Stimulated activated CD8-positive, alpha-beta memory T cell treated with anti-CD3 and anti-CD28 coated beads, Interleukin-15, amount 100 ng/mL, for 4 hours (primary cell): ENCODE results near the gene AGMO.

Experiments used
- DNase-seq, 2 donors: peaks; one replicate each; pipeline ENCODE4 v3.0.0-alpha.2; 2020; ENCODE audit warnings: low read depth in 2 of 2

AGMO gene

GRCh38 chr7:15397922-15398760, 163.7 kb downstream of the AGMO start:
- no peak for DNase-seq

GRCh38 chr7:15397159-15397550, 164.7 kb downstream of the AGMO start:
- DNase-seq = no peak

GRCh38 chr7:15396210-15397158, 165.3 kb downstream of the AGMO start:
- no peak for DNase-seq

- no peak for DNase-seq
Observed at GRCh38 chr7:15389073-15389472, 172.7 kb downstream of the AGMO start.

GRCh38 chr7:15378494-15379145, 183.2 kb downstream of the AGMO start:
- DNase-seq = no peak

GRCh38 chr7:15376600-15376999, 185.2 kb downstream of the AGMO start:
- DNase-seq = no peak

- DNase-seq = no peak
Observed at GRCh38 chr7:15370441-15370840, 191.4 kb downstream of the AGMO start.

GRCh38 chr7:15368653-15369052, 193.2 kb downstream of the AGMO start:
- no peak for DNase-seq

- DNase-seq = no peak
Observed at GRCh38 chr7:15367897-15368296, 193.9 kb downstream of the AGMO start.

- DNase-seq = no peak
Observed at GRCh38 chr7:15358112-15358511, 203.7 kb downstream of the AGMO start.

GRCh38 chr7:15352421-15353206, 209.2 kb downstream of the AGMO start:
- no peak for DNase-seq

GRCh38 chr7:15345216-15345615, 216.6 kb downstream of the AGMO start:
- DNase-seq = no peak

- DNase-seq = no peak
Observed at GRCh38 chr7:15341817-15342216, 220.0 kb downstream of the AGMO start.

- no peak for DNase-seq
Observed at GRCh38 chr7:15336146-15336545, 225.7 kb downstream of the AGMO start.

- no peak for DNase-seq
Observed at GRCh38 chr7:15335390-15335789, 226.4 kb downstream of the AGMO start.

- DNase-seq = no peak
Observed at GRCh38 chr7:15334536-15335263, 227.1 kb downstream of the AGMO start.

GRCh38 chr7:15332956-15333355, 228.9 kb downstream of the AGMO start:
- DNase-seq = no peak

- no peak for DNase-seq
Observed at GRCh38 chr7:15330943-15331342, 230.9 kb downstream of the AGMO start.

- no peak for DNase-seq
Observed at GRCh38 chr7:15327001-15327400, 234.8 kb downstream of the AGMO start.

GRCh38 chr7:15326044-15326644, 235.7 kb downstream of the AGMO start:
- DNase-seq = no peak
